Measurements from ENCODE around the gene RPUSD1. TPM values are rescaled to one million over a fixed set of nuclear protein-coding genes. Genes with fewer than 3 reads are reported as not detected.

RPUSD1 gene
- total and polyA plus RNA-seq, 2 of the 13 experiments (the other 11 are each of a cell fraction or from before 2014, with no cell fraction given) = 13.1 to 26.2 TPM

- Histone ChIP-seq H2AFZ (ENCODE audit: low read length) (no peak overlapping the region), H3K4me3 (replicated peaks in 1 of 3; ENCODE audit: insufficient read depth in 1 of 3, low read depth in 2 of 3, low read length in 3 of 3) (no peak overlapping the region), H3K9me3 (ENCODE audit: low read length) (no peaks in the 10 kb centered on the region), H3K27ac (ENCODE audit: extremely low read length, insufficient read depth, low read length) (no peak overlapping the region), H3K36me3 (replicated peaks in 1 of 2; ENCODE audit: control insufficient read depth in 1 of 2, insufficient read depth in 2 of 2, low read length in 2 of 2) (0 out of 5 replicates have a peak, but pooled peaks cover 1 to 2% of the 10 kb centered on the region in 2 experiments), H3K4me1 (ENCODE audit: insufficient read depth, low read length) (no peaks in the 10 kb centered on the region), H3K4me2 (ENCODE audit: low read depth, low read length) (no peak overlapping the region), H3K79me2 (ENCODE audit: insufficient read depth, low read length) (no peaks in the 10 kb centered on the region), H4K20me1 (ENCODE audit: insufficient read depth, low read length) (no peaks in the 10 kb centered on the region), H3K9ac (ENCODE audit: insufficient read depth, low read depth, low read length) (no peak overlapping the region), H3K27me3 (ENCODE audit: control insufficient read depth in 1 of 2, insufficient read depth in 2 of 2, low read length in 2 of 2) (peaks cover 27 to 52% of the 10 kb centered on the region in 2 experiments)
- ChIA-PET CTCF (ENCODE audit: low intra/inter-chr PET ratio, low total read pairs) (no interaction called here), POLR2A (no interaction called here)
- no TSS peak for BruUV-seq (replicated peaks)
- DNase-seq (ENCODE audit: low spot score) (no peak), ATAC-seq (peak; percentile 23), FAIRE-seq (no peak)
- in situ Hi-C loops (cut with HindIII; ENCODE audit: extremely low pct_ligation_motif_present, low pct_unique_long_range_greater_than_20kb) (loop anchor here (25.0 kb wide), 1 partner anchor 411 kb away; no protein-coding TSS in a partner anchor), intact Hi-C loops (cut with micrococcal nuclease; ENCODE audit: unreplicated experiment) (no loop called here)
- whole genome bisulfite sequencing (ENCODE audit: low lambda C conversion rate) = 50% methylated on average over 4 of the region's 17 CpGs
- no peak for TF ChIP-seq KMT2A (CRISPR knock-in tag; IDR thresholded peaks at IDR 0.05)
- TF ChIP-seq AGO1 (IDR thresholded peaks at IDR 0.05; ENCODE audit: low read depth, low read length, poor library complexity, severe bottlenecking) = peak; percentile 49
- 0 out of 2 replicates have a peak, but pooled peaks have one; percentile 28 for TF ChIP-seq EZH2 (conservative IDR thresholded peaks at IDR 0.05; ENCODE audit: low read depth, low read length)
- TF ChIP-seq TFDP2 (CRISPR knock-in tag; IDR thresholded peaks at IDR 0.05) = no peak
- no peak for TF ChIP-seq KLF13 (CRISPR knock-in tag; IDR thresholded peaks at IDR 0.05)
- TF ChIP-seq JUND (CRISPR knock-in tag; IDR thresholded peaks at IDR 0.05) = no peak
- TF ChIP-seq ZFP91 (CRISPR knock-in tag; IDR thresholded peaks at IDR 0.05; ENCODE audit: borderline replicate concordance) = peak; percentile 11; the same call in 1 of the 2 replicates
These were observed 12.8 kb upstream of the RPUSD1 start for GRCh38 chr16:800834-801511.
